ENCODE results near the gene XAGE1B. TPM values are rescaled to one million over a fixed set of nuclear protein-coding genes. Genes with fewer than 3 reads are reported as not detected.

The XAGE1B gene
- total RNA-seq, 1 experiment from 2014 or later = not detected

GRCh38 chrX:52507331-52507730 lies 9.5 kb downstream of the XAGE1B start:
- no peak overlapping the region for H4K91ac ChIP-seq (ENCODE audit: insufficient read length, low read depth, low read length)
- H3K27me3 ChIP-seq (ENCODE audit: insufficient read depth, low read length) = no peaks in the 10 kb centered on the region
- H3K23ac ChIP-seq (ENCODE audit: insufficient read length, low read depth, low read length) = no peak overlapping the region
- no peak overlapping the region for H2BK5ac ChIP-seq (ENCODE audit: insufficient read length, low read length)
- no peak for TF ChIP-seq CTCF (conservative IDR thresholded peaks at IDR 0.05)
- H3K79me2 ChIP-seq (ENCODE audit: insufficient read depth, low read length) = no peaks in the 10 kb centered on the region
- H3T11ph ChIP-seq (ENCODE audit: low read length) = no peak overlapping the region
- Mint-ChIP-seq H3K4me3 (no peak overlapping the region), H3K36me3 (ENCODE audit: insufficient read depth in 1 of 3, low read depth in 3 of 3) (peaks cover 0 to 6% (median 0%) of the 10 kb centered on the region in 3 experiments; a peak in 2 of 7 replicates), H3K9me3 (peaks cover 66 to 69% of the 10 kb centered on the region in 2 experiments), H3K27ac (no peak overlapping the region), H3K4me1 (no peaks in the 10 kb centered on the region), H3K27me3 (ENCODE audit: low read depth) (no peaks in the 10 kb centered on the region; the same call in 1 of the 2 replicates)
- H4K20me1 ChIP-seq (ENCODE audit: control insufficient read depth, insufficient read depth, insufficient read length) = no peaks in the 10 kb centered on the region
- no peak overlapping the region for H2BK120ac ChIP-seq (ENCODE audit: low read depth, low read length, poor library complexity, severe bottlenecking)
- no peak overlapping the region for H2BK15ac ChIP-seq (ENCODE audit: low read depth, low read length)
- no peaks in the 10 kb centered on the region for H3K23me2 ChIP-seq (ENCODE audit: insufficient read length, low read depth, low read length, poor library complexity, severe bottlenecking)
- no peak overlapping the region for H4K8ac ChIP-seq (replicated peaks; ENCODE audit: insufficient read length, low read depth, low read length)
- no peak overlapping the region for H2BK12ac ChIP-seq (ENCODE audit: insufficient read length, low read depth, low read length)
- whole genome bisulfite sequencing (ENCODE audit: extremely low coverage, insufficient read length, low lambda C conversion rate) = no CpG with 5 or more reads among the region's 3 CpGs
- no peak overlapping the region for H3K4ac ChIP-seq (ENCODE audit: low read depth, low read length)
- DNase-seq = no peak
- H2BK20ac ChIP-seq (ENCODE audit: low read depth, low read length, poor library complexity, severe bottlenecking) = no peak overlapping the region
- no peak overlapping the region for H4K5ac ChIP-seq (ENCODE audit: insufficient read length, low read depth, low read length)
- no peak overlapping the region for H3K18ac ChIP-seq (ENCODE audit: insufficient read length, low read depth, low read length)
- H3K4me1 ChIP-seq (ENCODE audit: insufficient read depth, low read length) = no peaks in the 10 kb centered on the region
- no peak overlapping the region for H3K14ac ChIP-seq (ENCODE audit: insufficient read depth, low read length)
- no peak overlapping the region for H3K9ac ChIP-seq (ENCODE audit: extremely low read depth, insufficient read length, low read length)
- no peak overlapping the region for H2AFZ ChIP-seq (ENCODE audit: low read length)
- H3K27ac ChIP-seq (ENCODE audit: insufficient read length, low read depth, low read length) = no peak overlapping the region
- H3K4me2 ChIP-seq (ENCODE audit: insufficient read depth, insufficient read length, low read length) = no peak overlapping the region
- H2AK5ac ChIP-seq (ENCODE audit: insufficient read length, low read length) = no peak overlapping the region
- H3K9me3 ChIP-seq (ENCODE audit: control insufficient read depth, low read depth, low read length) = peaks cover 60% of the 10 kb centered on the region
- no peak overlapping the region for H3K56ac ChIP-seq (ENCODE audit: insufficient read length, low read depth, low read length)
- no peaks in the 10 kb centered on the region for H3K79me1 ChIP-seq (ENCODE audit: insufficient read depth, low read depth, low read length, poor library complexity, severe bottlenecking)
